Muscle of arm (tissue), 12 donors: ENCODE data around the gene SORCS2. TPM values are rescaled to one million over a fixed set of nuclear protein-coding genes. Genes with fewer than 3 reads are reported as not detected.
A peak's percentile ranks its signal among the peaks of the same experiment; 100 is the strongest.

Experiments used
- DNase-seq: peaks from one replicate; pipeline ENCODE4 v3.0.0-alpha.2; 2013
- polyA plus RNA-seq, 12 donors: library from polyadenylated mRNA; unstranded; fragments of 120-200 nt; gene quantifications; one replicate each; pipeline ENCODE4 v1.2.1, GENCODE V29; 2013; ENCODE audit not compliant: insufficient read length in 12 of 12

Gene SORCS2
- polyA plus RNA-seq, 12 donors: 5.6 to 18.2 (median 8.3) TPM; not detected in 1

GRCh38 chr4:7546152-7546808, 353.9 kb downstream of the SORCS2 start:
- no peak for DNase-seq

- peak; percentile 7 for DNase-seq
Observed at GRCh38 chr4:7546809-7547367, 354.6 kb downstream of the SORCS2 start.

- DNase-seq: no peak
Observed at GRCh38 chr4:7547368-7548040, 355.2 kb downstream of the SORCS2 start.

- no peak for DNase-seq
Observed at GRCh38 chr4:7549866-7550265, 357.5 kb downstream of the SORCS2 start.

- DNase-seq: no peak
Observed at GRCh38 chr4:7552466-7552865, 360.1 kb downstream of the SORCS2 start.

GRCh38 chr4:7553280-7553679, 360.9 kb downstream of the SORCS2 start:
- DNase-seq: no peak

- DNase-seq: no peak
Observed at GRCh38 chr4:7554905-7555304, 362.6 kb downstream of the SORCS2 start.

- no peak for DNase-seq
Observed at GRCh38 chr4:7556558-7556957, 364.2 kb downstream of the SORCS2 start.

DNA sequence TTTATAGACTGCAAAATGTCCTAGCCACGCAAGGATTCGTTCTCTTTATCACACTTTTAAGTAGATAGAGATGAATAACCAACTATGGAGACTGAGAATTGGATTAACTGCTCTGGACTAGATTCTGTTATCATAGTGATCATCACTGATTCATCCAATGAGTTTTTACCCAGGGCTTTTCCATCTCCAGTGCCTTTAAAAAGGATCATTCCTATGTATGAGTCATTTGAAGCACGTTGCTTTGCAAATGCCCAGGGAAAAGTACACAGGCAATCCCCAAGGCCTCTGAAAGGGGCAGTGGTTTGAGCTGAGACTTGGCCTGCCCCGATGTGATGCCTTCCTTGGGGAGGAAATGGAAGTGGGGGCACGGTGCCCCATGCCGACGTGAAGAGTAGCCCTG, 365.1 kb downstream of the SORCS2 start:
- DNase-seq: no peak

GRCh38 chr4:7558436-7558835, 366.1 kb downstream of the SORCS2 start:
- no peak for DNase-seq

GRCh38 chr4:7559316-7559715, 367.0 kb downstream of the SORCS2 start:
- no peak for DNase-seq

- DNase-seq: no peak
Observed at GRCh38 chr4:7559741-7560395, 367.5 kb downstream of the SORCS2 start.

- no peak for DNase-seq
Observed at GRCh38 chr4:7561557-7561956, 369.2 kb downstream of the SORCS2 start.

GRCh38 chr4:7564242-7564641, 371.9 kb downstream of the SORCS2 start:
- DNase-seq: no peak

DNA sequence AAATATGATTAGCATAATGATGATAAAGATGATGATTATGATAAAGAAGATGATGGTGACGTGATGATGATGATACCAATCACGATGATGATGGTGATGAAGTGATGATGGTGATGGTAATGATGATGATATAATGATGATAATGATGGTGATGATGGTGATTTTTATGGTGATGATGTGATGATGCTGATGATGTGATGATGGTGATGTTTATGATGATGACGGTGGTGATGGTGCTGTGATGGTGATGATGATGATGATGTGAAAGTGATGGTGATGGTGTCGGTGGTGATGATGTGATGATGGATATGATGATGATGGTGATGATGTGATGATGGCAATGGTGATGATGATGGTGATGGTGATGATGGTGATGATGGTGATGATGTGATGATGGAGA, 373.1 kb downstream of the SORCS2 start:
- DNase-seq: no peak

- DNase-seq: no peak
Observed at GRCh38 chr4:7569810-7570783, 377.8 kb downstream of the SORCS2 start.

DNA sequence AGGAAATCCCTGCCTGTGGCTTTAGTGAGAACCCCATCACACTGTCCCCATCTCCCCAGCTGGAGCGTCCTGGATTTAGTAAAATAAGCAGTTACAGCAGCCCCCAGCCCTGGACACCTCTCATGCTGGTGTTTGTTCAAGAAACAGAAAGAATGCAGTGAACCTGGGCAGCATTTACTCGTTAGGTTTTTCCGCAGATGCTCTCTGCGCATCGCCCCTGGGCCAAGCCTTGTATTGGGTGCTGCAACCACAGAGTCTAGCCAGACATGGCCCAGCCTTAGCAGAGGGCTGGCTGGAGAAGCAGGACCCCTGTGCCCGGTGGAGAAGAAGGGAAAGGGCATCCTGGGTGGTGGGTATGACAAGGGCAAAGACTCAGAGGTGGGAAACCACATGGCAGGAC, 378.7 kb downstream of the SORCS2 start:
- no peak for DNase-seq

DNA sequence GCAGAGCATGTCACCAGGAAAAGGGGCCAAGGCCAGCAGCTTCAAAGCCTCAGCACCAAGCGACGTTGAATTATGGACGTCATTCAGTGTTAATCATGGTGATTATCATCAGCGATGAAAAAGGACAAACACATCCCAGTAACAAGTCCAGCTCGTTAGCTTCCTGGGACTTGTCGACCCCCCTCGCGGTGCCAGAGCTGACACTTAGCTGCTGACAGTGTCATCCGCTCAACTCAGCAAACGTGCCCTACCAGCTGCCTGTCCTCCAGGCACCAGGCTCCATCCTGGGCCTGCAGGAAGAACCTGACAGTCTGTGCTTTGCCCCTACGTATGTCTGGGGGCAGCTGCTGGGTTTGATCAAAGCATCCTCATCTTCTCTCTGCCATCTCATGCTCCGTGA, 379.4 kb downstream of the SORCS2 start:
- DNase-seq: no peak

- DNase-seq: no peak
Observed at GRCh38 chr4:7572894-7573293, 380.6 kb downstream of the SORCS2 start.

DNA sequence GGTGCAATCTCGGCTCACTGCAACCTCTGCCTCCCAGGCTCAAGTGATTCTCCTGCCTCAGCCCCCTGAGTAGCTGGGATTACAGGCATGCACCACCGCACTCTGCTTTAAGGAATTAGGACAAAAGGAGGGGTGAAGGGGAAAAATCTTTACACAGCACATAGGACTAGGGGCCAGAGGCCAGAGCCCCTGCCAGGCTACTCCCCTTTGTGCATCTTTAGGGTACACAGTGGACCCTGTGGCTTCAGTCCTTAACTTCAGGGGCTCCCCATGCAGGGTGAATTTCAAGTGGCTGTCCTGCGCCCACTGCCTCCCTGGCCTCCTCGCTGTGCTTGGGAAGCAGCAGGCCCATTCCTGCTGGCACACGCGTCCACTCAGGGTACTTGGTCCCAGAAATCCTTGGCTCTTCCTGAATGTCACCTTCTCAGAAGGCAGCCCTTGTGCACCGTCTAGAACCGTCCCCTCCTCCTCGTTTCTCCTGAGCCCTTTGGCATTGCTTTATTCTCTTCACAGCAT, 381.3 kb downstream of the SORCS2 start:
- no peak for DNase-seq

GRCh38 chr4:7574287-7575014, 382.1 kb downstream of the SORCS2 start:
- DNase-seq: no peak
